ENCODE data around the gene COL9A1.

COL9A1 gene

DNA sequence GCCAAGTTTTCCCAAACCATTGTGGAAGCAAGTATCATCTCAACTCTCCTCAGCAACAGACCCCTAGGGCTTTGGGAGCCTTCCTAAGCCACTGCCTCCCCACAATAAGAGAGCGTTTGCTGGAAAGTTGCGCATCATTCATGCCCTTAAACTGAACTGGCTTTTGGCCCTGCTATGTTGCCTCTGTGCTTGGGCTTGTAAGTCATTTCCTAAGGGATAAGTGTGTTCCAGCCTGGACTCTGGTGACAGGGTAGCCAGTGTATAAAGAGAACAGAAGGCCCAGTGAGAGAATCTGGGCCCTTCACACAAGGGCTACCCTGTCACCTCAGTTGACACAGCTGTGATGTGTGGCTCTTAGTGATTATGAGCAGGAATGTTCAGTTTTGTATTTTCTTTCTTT lies 77.8 kb downstream of the COL9A1 start:
- DNase-seq (ENCODE audit: low spot score) = no peak

DNA sequence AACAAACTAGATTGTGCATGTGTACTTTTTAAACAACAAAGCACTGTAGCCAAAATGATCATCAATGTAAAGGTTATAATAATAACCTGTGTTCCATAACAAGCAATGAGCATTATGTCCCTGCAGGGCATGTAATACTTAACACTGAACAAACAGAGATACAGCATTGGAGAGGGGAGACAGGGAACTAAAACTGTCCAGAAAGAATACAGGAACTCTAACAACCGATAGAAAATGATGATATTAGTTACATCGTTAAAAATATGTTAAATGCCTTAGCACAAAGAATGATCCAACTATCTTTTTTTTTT lies 80.5 kb downstream of the COL9A1 start:
- DNase-seq (ENCODE audit: low spot score) = no peak

DNA sequence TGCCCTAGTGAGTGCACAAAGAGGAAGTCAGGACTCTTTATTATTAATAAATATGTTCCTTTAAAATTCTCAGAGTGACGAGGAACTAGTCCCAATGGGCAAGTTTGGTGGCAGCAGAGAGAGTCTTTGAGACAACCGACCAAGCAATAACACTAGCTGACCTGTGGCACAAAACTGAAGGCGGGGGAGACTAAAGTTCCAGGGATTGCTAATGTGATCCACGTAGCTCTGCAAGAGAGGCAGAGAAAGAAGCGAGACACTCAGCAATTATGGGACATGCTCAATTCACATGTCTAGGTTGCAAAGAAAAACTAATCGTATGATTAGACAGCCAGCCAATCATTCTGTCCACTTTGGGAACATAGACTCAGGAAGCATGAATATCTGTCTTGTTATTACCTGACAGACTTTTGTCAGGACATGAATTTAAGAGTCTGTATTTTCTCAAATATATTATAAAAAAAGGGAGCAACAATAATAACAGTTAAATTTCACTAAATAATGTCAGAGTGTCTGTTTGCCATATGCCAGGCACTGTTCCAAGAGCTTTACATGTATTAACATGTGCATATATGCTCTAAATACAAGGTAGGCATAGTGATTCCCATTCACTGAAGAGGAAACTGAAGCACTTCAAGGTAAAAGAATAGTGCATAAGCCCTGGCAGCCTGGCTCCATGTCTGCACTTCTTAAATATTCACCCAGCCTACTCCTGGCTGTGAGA lies 81.0 kb downstream of the COL9A1 start:
- no peak for DNase-seq (ENCODE audit: low spot score)

DNA sequence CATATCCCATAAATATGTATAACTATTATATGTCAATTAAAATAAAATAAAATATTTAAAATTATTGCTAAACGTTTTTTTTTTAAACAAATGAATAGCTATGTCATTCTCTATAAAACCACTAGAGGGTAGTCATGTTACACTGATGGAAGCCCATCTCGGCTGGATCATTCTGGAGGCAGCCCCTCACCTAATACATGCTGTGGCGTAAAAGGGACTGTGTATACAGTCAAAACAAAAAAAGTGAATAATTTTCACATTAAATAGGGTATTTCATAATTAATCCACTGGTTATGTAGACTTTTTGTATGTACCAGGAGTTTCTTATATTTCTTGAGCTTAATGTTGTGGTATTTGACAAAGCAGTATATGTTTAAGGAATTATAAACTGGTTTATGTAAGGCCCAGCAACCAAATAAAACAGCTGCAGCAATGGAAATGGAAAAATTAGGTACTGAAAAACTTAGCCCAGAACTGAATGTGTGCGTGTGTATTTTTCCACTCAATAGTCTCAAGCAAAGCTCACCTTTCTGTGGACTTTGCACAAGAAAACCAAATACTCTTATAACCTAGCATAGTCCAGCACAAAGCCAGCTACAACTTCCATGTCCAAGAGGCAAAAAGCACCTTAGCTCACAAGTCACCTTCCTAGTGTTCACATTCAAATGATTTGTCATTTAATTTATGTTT lies 81.7 kb downstream of the COL9A1 start:
- DNase-seq (ENCODE audit: low spot score) = peak; percentile 24

DNA sequence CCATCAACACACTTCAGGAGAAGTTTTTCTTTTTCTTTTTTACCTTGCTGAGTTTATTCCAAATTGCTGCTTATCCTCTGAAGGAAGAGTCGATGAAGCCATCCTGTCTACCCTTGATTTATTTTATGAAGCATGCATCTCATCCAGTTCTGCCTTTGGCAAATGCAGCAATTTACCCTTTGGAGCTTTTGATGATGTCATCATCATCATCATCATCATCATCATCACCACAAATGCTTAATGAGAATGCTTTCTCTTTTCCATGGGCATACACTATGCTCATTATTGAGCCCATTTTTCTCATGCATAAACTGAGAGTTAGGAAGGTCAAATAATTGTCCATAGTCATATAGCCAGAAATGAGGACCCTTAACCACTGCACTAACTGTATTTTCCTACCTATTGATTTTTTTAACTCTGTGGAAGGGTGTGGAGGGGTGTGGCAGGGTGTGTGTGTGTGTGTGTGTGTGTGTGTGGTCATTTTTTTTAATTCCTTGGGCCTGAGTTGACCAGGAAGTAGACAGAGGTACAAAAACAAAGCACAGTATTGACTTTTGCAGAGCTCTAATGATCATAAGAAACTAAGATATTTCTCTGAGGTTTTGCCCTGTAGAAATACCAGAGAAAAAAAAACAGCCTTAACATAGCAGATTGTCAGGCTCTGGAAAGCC lies 82.8 kb downstream of the COL9A1 start:
- DNase-seq (ENCODE audit: low spot score) = no peak

DNA sequence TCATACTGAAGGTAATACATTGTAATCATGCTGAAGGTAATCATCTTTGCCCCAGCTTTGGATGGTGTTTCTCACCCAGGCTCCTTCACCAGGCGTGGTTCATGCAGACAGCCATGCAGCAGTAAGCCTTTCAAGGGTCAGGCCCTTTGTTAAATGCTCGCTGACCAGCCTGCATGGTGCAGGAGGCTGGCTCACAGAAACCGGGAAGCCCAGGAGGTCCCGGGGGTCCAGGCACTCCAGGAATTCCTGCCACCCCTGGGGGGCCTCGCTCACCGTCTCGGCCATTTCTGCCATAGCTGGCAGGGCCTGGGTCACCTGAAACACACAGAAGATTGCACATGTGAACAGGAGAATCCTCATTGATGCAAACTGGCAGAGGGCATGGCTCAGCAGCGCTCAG lies 86.1 kb downstream of the COL9A1 start:
- no peak for DNase-seq (ENCODE audit: low spot score)

DNA sequence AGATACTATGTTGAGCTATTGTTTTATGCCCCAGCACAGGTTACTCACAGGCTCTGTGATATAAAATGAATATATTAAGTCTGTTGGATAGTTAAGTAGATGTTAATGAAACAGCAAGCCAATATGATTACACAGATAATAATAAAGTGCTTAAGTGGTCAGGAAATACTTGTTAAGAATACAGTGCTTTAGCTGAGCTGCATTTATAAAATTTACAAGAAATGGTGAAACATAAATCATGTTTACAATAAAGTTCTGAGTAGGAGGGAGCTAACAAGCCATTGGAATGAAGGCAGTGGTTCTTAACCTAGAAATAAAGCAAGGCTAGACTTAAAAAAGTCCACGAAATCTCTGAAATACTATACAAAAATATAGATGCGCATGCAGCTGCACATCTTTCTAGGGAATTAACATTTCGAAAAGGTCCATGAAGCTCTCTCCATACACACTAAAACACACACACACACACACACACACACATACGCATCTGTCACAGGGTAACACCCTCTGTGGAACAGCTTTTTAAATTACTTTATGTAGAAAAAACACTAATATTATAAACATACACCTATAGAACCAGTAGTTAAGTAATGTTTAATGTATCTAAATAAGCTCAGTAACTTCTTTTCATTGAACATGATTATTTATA lies 87.3 kb downstream of the COL9A1 start:
- no peak for DNase-seq (ENCODE audit: low spot score)

DNA sequence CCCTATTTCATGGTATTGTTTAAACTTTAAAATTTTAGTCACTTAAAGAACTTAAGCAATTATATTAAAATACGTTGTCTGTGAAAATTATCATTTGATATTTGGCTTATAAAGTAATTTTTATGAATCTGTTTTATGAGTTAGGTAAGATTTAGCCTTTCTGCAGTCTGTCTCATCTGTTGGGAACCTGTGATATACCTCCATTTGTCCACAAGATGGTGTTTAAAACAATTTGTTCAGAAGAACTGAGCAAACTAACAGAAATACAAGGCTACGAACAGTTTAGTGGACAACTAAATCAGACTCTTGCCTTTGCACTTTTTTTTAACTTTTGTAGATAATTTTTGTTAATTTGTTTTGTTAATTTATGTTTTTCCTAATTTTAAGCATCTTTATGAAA lies 92.4 kb downstream of the COL9A1 start:
- DNase-seq (ENCODE audit: low spot score) = no peak

DNA sequence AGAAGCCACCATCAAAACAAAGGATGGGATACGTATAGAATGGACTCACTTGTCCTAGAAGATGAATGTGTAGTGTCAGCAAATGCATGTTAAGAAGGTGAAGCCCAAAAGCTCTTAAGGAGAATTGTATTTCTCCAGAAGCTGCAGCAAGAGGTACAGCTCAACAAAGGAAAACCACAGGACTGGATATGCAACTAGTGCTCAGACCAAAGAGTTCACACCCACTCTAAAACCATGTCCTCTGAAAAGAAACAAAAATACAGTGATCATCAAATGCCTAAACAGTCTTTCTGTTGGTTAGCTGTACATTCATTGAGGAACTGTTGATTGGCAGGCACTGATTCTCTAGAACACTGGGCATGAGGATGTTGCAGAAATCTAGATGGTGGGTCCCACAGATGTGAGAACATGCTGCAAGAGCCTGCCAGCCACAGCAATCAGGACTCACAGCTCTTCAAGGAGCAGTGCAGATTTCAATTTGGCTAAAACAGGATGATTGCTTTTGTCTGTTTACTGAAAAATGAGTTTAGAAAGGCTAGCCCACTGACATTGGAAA lies 94.6 kb downstream of the COL9A1 start:
- DNase-seq (ENCODE audit: low spot score) = no peak

DNA sequence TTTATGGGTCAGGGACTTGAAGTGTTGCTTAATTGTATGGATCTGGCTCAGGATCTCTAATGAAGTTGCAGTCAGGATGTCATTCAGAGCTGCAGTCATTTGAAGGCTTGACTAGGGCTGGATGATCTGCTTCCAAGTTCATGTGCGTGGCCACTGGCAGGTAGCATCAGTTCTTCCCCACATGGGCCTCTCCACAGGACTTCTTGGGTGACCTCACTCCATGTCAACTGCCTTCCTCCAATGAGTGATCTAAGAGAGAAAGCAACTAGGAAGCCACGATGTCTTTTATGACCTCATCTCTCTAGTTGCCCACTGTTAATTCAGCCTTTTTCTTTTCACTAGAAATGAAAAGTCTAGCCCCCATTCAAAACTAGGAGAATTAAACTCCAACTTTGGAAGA lies 104.1 kb downstream of the COL9A1 start:
- no peak for DNase-seq (ENCODE audit: low spot score)

DNA sequence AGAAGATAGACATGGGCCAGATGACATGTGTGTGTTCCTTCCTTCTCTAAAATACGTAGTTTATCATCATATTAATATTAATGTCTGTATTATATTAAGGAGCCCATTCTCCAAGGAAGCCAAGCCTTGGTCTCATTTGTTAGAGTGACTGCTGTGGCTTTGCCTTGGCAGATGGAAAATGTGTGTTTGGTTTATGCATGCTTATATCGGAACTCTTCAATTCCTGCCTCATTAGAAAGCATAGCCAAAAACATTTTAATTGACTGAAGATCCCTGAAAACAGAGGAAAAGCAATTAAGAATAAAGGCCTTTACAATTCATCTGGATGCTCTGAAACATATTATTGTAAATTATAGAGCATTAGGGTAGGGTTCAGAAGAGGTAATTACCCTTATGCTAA lies 106.4 kb downstream of the COL9A1 start:
- no peak for DNase-seq (ENCODE audit: low spot score)

DNA sequence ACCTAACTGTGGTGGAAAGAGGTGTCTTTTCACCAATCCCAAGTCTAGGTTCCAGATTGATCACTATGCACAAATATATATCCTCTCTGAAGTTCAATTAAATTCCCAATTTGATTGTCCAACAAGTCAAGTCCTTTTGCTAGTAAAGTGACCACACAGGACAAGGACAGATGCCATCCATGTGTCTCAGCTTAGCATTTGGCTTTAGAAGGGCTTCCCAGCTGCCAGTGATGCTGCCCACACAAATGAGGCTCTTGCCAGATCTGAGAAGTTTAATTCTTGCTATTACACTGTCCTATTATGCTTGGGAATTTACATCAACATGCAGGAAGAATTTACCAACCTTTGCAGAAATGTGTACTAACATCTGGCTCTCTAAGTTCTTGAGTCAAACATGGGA lies 108.5 kb downstream of the COL9A1 start:
- no peak for DNase-seq (ENCODE audit: low spot score)

DNA sequence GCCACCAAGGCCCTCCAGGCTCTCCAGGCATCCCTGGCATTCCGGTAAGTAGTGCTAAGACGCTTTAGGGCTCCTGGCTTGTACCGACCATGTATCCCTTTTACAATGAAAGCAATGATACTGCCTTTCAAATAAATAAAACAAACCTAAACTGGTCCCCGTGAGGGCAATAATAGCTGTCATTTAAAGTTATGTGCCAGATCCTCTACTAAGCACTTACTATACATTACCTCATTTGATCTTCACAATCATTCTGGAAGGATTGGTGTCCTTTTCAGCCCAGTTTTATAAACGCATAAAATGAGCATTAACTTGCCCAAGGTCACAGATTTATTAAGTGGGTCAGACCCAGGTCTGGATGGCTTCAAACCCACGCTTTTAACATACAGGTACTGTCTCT lies 114.7 kb downstream of the COL9A1 start:
- DNase-seq (ENCODE audit: low spot score) = no peak

DNA sequence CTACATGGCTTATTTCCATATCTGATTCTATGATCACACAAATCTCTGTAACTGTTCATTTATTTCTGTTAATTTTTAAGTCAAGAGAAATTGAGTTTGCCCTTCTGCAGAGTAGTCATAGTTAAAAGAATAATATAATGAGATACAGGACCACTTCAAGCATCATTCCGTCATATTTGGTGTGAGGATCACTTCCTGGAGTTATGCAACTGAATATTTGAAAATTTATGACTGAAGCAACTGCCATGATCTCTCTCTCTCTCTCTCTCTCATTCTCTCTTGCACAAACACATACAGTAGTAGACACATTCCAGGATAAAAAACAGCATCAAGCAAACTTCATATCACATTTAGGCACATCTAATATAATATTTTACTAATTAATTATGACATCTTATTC lies 116.4 kb downstream of the COL9A1 start:
- DNase-seq (ENCODE audit: low spot score) = no peak

DNA sequence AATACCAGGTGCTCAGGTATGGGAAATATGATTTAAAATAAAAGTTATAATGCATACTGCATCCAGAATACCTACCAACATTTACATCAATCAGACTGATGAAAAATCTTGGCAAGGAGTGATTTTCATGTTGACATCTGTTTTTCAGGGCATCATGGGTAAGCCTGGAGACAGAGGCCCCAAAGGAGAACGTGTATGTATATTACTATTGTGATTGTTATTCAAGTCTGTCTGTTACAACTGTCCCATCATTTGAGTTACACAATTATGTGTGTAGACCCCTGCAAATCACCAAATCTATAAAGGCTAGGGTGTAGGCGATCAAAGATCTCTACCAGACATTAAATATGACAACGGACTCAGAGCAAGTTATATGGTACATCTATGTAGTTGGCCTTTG lies 118.2 kb downstream of the COL9A1 start:
- DNase-seq (ENCODE audit: low spot score) = no peak

DNA sequence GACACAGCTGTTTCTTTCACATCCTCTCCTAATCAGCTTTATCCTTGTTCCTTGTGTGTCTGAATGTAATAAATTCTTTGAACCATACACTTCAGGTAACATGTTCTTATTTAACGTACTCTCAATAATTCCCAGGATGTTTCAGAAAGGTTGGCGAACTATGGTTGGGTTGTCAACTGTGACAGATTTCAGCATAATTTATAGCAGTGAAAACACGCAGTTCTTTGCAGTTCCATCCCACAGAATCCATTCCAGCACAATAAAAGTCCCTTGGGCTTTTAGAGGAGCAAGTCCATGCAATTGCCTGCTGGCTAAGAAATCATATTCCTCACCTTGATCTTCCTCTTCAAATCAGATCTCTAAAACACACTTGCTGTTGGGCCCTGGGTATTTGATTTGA lies 119.3 kb downstream of the COL9A1 start:
- no peak for DNase-seq (ENCODE audit: low spot score)

DNA sequence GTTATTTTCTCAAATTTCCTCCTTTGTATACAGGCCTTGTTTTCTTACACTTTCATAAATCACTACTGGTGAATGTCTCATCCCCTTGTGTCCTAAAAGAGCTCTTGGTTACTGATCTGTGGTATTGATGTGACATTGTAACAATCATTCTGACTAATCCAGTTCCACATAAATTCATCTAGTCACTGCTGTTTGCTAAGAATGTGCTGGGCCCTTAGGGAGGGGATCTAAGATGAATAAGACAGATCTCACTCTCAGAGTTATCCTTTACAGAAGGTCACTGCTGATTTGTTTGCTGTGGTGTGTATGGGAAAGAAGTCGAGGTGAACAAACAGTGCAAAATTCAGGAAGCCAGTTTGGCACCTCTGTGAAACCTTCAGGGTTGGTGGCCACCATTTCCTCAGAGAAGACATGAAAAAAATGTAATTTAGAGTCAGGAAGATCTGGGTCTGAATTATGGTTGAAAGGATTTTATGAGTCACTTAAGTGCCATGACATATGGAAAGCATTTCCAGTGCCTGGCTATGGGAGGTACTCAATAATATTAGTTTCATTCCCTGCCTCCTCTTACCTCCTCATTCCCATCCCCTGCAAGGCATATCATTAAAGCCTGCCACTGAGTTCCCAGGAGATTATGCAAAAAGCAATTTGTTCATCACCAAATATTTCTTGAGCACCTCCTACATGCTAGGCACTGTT lies 121.8 kb downstream of the COL9A1 start:
- DNase-seq (ENCODE audit: low spot score) = peak; percentile 67

DNA sequence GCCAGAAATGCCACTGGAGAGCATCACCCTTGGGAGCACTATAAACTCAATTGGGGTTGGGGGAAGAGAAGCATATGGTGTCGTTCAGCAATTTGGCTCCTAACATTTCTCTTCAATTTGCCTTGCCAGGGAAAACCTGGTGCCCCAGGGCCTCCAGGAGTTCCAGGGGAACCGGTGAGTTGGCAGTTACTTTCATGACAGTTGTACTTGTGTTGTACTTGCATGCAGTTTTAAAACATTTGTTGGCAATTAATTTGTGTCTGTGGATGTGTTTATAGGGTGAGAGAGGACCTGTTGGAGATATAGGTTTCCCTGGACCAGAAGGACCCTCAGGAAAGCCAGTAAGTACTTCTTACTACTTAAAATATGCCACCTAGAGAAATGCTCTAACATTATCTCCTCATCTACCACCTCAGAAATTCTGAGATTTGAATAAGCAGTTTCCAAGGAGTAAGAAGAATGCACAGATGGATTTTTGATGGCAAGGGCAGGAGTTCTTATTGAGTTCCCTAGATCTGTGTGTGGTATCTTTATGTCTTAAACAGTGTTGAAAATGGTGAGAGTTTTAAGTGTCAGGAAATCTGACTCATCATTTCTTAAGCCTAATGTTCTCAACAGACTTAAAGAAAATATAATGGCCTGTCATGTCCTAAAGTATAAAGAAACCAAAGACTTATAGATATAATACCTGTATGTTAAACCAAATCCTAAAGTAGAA lies 122.5 kb downstream of the COL9A1 start:
- DNase-seq (ENCODE audit: low spot score) = peak; percentile 5

DNA sequence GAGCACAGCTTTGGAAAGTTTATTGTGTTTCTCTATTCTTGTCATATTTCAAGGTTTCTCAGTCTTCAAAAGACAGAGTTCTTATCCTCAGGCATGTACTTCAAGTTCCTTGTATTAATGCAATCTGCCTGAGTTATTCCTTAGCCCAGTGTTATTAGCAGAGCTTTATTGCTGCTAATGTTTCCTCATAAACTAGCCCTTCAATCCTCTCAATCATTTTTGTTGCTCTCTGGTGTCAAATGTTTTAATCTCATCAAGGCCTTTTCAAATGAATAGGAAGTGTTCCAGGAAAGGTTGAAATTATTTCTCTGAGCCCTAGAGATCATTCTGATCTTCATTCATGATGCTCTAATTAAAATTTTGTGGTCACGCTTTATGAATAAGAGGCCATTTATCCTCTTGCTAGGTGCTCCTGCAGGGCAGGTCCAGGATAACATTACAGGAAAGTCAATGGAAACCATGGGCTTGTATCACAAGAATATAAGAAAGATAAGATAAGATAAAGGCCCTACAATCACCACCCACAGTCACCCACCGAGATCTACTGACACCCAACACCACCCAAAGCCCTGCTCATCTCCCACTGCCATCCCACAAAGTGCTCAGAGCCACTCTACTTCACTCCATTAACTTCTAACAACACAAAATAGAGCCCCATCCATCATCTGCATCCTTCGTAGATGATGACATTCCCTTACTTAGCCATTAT lies 125.9 kb downstream of the COL9A1 start:
- DNase-seq (ENCODE audit: low spot score) = no peak

DNA sequence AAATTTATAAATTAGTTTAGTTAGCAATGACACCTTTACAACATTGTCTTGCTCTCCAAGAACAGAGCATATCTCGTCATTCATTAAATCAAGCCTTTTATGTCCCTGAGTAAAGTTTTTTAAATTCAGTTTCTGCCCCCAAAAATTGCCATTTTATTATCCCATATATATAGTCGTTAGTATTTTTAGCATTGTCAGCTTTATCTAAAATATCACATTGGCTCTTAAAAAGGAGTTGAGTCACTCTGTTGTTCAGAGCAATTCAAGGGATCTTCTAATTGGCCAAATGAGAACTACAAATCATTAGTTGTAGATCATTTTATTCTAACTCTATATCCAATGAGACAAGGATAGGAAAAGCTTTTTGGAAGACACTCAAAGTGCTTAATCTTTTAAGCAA lies 127.1 kb downstream of the COL9A1 start:
- DNase-seq (ENCODE audit: low spot score) = no peak

DNA sequence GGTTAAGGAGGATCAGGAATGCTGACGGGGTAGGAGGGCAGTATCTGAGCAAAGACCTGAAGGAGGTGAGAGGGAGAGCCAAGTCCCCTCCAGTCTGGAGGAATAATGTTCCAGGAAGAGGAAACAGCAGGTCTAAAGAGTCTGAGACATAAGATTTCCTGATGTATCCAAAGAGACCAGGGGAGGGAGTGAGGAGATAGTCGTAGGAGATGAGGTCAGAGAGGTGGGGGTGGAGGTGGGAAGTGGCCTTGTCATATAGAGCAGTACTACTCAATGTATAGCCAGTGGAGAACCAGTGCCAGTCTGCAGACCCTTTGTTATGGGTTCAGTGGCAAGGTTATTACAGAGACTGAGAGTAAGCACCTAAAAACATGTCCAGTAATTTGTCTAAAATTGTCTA lies 130.6 kb downstream of the COL9A1 start:
- DNase-seq (ENCODE audit: low spot score) = no peak

Data from activated CD4-positive, alpha-beta T cell treated with anti-CD3 and anti-CD28 coated beads, Interleukin-2, Interleukin-4, amounts not matched to agents 100 ng/mL and 50 ng/mL, durations not matched to agents 16 hours and 8 hours (primary cell).